HEK293 (cell line): Measurements from ENCODE around the gene SYNE2.

Experiments used
- CTCF ChIA-PET: fragments of 350-600 bp; formaldehyde crosslinking; extraction: SDS; loops from one replicate; lab custom pipeline; 2021; ENCODE audit warnings: antibody characterized with exemption; lab: Yijun Ruan, JAX
- POLR2A ChIA-PET: fragments of 300-600 bp; formaldehyde crosslinking; extraction: SDS; loops from one replicate; lab custom pipeline; 2020; ENCODE audit warnings: antibody characterized with exemption, inconsistent platforms; lab: Yijun Ruan, JAX
- H3K27ac ChIP-seq: fragments of 200-500 bp; sonication (Bioruptor generic); 2 replicates; pipeline ENCODE4 v1.5.1; 2014; ENCODE audit warnings: low read depth, low read length, control low read depth, inconsistent platforms; ENCODE audit errors: extremely low read depth
- H3K36me3 ChIP-seq, 2 experiments: fragments of 200-500 bp in 1 of 2; sonication (Bioruptor generic) in 1 of 2; 1 replicate in 1 of 2; 2 replicates in 1 of 2; pipeline ENCODE4 v1.5.1; 2014 to 2017; ENCODE audit warnings: inconsistent platforms in 2 of 2, low read length in 2 of 2; ENCODE audit not compliant: control insufficient read depth in 2 of 2, insufficient read depth in 1 of 2
- H3K4me1 ChIP-seq: fragments of 200-500 bp; sonication (Bioruptor generic); 2 replicates; pipeline ENCODE4 v1.5.1; 2014; ENCODE audit warnings: mild to moderate bottlenecking, low read length, inconsistent platforms; ENCODE audit not compliant: control insufficient read depth, insufficient read depth
- H3K4me3 ChIP-seq: 2 replicates; pipeline ENCODE4 v1.5.1; 2011; ENCODE audit warnings: low read depth, mild to moderate bottlenecking, control low read depth, low read length, moderate library complexity
- H3K9me3 ChIP-seq: fragments of 200-500 bp; sonication (Bioruptor generic); 2 replicates; pipeline ENCODE4 v1.5.1; 2014; ENCODE audit warnings: low read depth, low read length, inconsistent platforms; ENCODE audit not compliant: control insufficient read depth, insufficient read depth
- AEBP2 ChIP-seq: fragments of 450-650 bp; formaldehyde crosslinking; IDR thresholded peaks from 2 replicates; pipeline ENCODE4 v1.5.1; 2016; ENCODE audit warnings: missing biosample characterization, missing genetic modification characterization, borderline replicate concordance
- BCL11B ChIP-seq: fragments of 450-650 bp; formaldehyde crosslinking; IDR thresholded peaks from 2 replicates; pipeline ENCODE4 v1.5.1; 2016; ENCODE audit warnings: low read depth, missing biosample characterization, missing genetic modification characterization
- HOXC10 ChIP-seq: sonication (generic); formaldehyde crosslinking; IDR thresholded peaks from 2 replicates; pipeline ENCODE4 v1.8.1; 2023; ENCODE audit warnings: mild to moderate bottlenecking, missing genetic modification reagents
- PRDM6 ChIP-seq: fragments of 450-650 bp; formaldehyde crosslinking; IDR thresholded peaks from 2 replicates; pipeline ENCODE4 v1.5.1; 2017; ENCODE audit warnings: missing biosample characterization, missing genetic modification characterization
- TCF7L2 ChIP-seq: IDR thresholded peaks from 2 replicates; pipeline ENCODE4 v1.6.1; 2011; ENCODE audit warnings: low read depth, mild to moderate bottlenecking, inconsistent platforms, low read length, moderate library complexity, borderline replicate concordance
- YY2 ChIP-seq: fragments of 450-650 bp; formaldehyde crosslinking; IDR thresholded peaks from 2 replicates; pipeline ENCODE4 v1.5.1; 2016; ENCODE audit warnings: missing biosample characterization, missing genetic modification characterization
- ZFP37 ChIP-seq: fragments of 450-650 bp; formaldehyde crosslinking; IDR thresholded peaks from 2 replicates; pipeline ENCODE4 v1.5.1; 2016; ENCODE audit warnings: missing biosample characterization, missing genetic modification characterization
- ZFP69B ChIP-seq: fragments of 450-650 bp; formaldehyde crosslinking; IDR thresholded peaks from 2 replicates; pipeline ENCODE4 v1.5.1; 2016; ENCODE audit warnings: missing biosample characterization, missing genetic modification characterization
- ZNF175 ChIP-seq: fragments of 450-650 bp; formaldehyde crosslinking; IDR thresholded peaks from 2 replicates; pipeline ENCODE4 v1.5.1; 2016; ENCODE audit warnings: missing biosample characterization, missing genetic modification characterization
- ZNF292 ChIP-seq: fragments of 450-650 bp; formaldehyde crosslinking; IDR thresholded peaks from 2 replicates; pipeline ENCODE4 v1.5.1; 2016; ENCODE audit warnings: low read depth, missing biosample characterization, missing genetic modification characterization, borderline replicate concordance
- ZNF391 ChIP-seq: fragments of 450-650 bp; formaldehyde crosslinking; IDR thresholded peaks from 2 replicates; pipeline ENCODE4 v1.5.1; 2016; ENCODE audit warnings: low read depth, missing biosample characterization, missing genetic modification characterization, borderline replicate concordance
- ZNF394 ChIP-seq: fragments of 450-650 bp; formaldehyde crosslinking; IDR thresholded peaks from 2 replicates; pipeline ENCODE4 v1.5.1; 2016; ENCODE audit warnings: missing biosample characterization, missing genetic modification characterization, mild to moderate bottlenecking, moderate library complexity, borderline replicate concordance
- ZNF585B ChIP-seq: fragments of 450-650 bp; formaldehyde crosslinking; IDR thresholded peaks from 2 replicates; pipeline ENCODE4 v1.5.1; 2016; ENCODE audit warnings: missing biosample characterization, missing genetic modification characterization
- ZNF621 ChIP-seq: fragments of 450-650 bp; formaldehyde crosslinking; IDR thresholded peaks from 2 replicates; pipeline ENCODE4 v1.5.1; 2017; ENCODE audit warnings: missing biosample characterization, missing genetic modification characterization
- TF ChIP-seq, protein P1 (sequence below): fragments of 450-650 bp; formaldehyde crosslinking; IDR thresholded peaks from 2 replicates; pipeline ENCODE4 v1.5.1; 2016; ENCODE audit warnings: missing biosample characterization, missing genetic modification characterization, borderline replicate concordance
- TF ChIP-seq, protein P2 (sequence below): fragments of 450-650 bp; formaldehyde crosslinking; IDR thresholded peaks from 2 replicates; pipeline ENCODE4 v1.5.1; 2016; ENCODE audit warnings: missing biosample characterization, missing genetic modification characterization
- TF ChIP-seq, protein P3 (sequence below): fragments of 450-650 bp; formaldehyde crosslinking; IDR thresholded peaks from 2 replicates; pipeline ENCODE4 v1.5.1; 2016; ENCODE audit warnings: missing biosample characterization, missing genetic modification characterization

The SYNE2 gene

DNA sequence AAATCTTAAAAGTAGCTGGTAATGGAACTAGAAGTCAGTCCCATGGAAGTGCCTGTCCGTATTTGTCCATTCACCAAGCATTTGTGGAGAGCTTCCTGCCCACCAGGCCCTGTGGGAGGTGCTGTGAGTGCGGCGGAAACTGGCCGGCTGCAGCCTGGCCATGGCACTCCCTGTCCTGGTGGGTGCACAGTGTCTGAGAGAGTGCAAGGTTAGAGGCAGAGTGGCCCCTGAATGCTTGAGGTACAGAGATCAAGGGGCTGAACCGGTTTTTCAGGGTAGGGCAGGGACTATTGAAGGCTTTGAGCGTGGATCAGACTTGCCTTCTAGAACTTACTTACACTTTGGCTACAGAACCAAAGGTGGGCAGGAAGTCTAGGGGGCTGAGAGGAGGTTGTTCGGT is 348.5 kb downstream of the SYNE2 start:
- TF ChIP-seq BCL11B (tag by site-specific recombination) (no peak), ZFP69B (no peak), PRDM6 (tag by site-specific recombination) (no peak), ZNF394 (no peak), ZNF585B (tag by site-specific recombination) (no peak), ZNF292 (tag by site-specific recombination) (no peak), AEBP2 (tag by site-specific recombination) (no peak), ZNF621 (no peak), YY2 (tag by site-specific recombination) (no peak), ZFP37 (tag by site-specific recombination) (no peak)
- TF ChIP-seq, protein P1, sequence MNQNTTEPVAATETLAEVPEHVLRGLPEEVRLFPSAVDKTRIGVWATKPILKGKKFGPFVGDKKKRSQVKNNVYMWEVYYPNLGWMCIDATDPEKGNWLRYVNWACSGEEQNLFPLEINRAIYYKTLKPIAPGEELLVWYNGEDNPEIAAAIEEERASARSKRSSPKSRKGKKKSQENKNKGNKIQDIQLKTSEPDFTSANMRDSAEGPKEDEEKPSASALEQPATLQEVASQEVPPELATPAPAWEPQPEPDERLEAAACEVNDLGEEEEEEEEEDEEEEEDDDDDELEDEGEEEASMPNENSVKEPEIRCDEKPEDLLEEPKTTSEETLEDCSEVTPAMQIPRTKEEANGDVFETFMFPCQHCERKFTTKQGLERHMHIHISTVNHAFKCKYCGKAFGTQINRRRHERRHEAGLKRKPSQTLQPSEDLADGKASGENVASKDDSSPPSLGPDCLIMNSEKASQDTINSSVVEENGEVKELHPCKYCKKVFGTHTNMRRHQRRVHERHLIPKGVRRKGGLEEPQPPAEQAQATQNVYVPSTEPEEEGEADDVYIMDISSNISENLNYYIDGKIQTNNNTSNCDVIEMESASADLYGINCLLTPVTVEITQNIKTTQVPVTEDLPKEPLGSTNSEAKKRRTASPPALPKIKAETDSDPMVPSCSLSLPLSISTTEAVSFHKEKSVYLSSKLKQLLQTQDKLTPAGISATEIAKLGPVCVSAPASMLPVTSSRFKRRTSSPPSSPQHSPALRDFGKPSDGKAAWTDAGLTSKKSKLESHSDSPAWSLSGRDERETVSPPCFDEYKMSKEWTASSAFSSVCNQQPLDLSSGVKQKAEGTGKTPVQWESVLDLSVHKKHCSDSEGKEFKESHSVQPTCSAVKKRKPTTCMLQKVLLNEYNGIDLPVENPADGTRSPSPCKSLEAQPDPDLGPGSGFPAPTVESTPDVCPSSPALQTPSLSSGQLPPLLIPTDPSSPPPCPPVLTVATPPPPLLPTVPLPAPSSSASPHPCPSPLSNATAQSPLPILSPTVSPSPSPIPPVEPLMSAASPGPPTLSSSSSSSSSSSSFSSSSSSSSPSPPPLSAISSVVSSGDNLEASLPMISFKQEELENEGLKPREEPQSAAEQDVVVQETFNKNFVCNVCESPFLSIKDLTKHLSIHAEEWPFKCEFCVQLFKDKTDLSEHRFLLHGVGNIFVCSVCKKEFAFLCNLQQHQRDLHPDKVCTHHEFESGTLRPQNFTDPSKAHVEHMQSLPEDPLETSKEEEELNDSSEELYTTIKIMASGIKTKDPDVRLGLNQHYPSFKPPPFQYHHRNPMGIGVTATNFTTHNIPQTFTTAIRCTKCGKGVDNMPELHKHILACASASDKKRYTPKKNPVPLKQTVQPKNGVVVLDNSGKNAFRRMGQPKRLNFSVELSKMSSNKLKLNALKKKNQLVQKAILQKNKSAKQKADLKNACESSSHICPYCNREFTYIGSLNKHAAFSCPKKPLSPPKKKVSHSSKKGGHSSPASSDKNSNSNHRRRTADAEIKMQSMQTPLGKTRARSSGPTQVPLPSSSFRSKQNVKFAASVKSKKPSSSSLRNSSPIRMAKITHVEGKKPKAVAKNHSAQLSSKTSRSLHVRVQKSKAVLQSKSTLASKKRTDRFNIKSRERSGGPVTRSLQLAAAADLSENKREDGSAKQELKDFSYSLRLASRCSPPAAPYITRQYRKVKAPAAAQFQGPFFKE (tag by site-specific recombination): no peak
- TF ChIP-seq, protein P2, sequence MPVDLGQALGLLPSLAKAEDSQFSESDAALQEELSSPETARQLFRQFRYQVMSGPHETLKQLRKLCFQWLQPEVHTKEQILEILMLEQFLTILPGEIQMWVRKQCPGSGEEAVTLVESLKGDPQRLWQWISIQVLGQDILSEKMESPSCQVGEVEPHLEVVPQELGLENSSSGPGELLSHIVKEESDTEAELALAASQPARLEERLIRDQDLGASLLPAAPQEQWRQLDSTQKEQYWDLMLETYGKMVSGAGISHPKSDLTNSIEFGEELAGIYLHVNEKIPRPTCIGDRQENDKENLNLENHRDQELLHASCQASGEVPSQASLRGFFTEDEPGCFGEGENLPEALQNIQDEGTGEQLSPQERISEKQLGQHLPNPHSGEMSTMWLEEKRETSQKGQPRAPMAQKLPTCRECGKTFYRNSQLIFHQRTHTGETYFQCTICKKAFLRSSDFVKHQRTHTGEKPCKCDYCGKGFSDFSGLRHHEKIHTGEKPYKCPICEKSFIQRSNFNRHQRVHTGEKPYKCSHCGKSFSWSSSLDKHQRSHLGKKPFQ (tag by site-specific recombination): no peak
- TF ChIP-seq, all 188 proteins: peak for 0
- H3K36me3 ChIP-seq: no peaks in the 10 kb centered on the region
- ChIA-PET POLR2A (no interaction called here), CTCF (interaction anchor here (0.5 kb wide), 1 partner anchor 361 kb away, joined by 4 read pairs; no protein-coding TSS in a partner anchor)
- peaks cover 4% of the 10 kb centered on the region; the same call in 1 of the 2 replicates for H3K4me1 ChIP-seq
- H3K9me3 ChIP-seq: no peaks in the 10 kb centered on the region
- no peak overlapping the region for H3K27ac ChIP-seq
- H3K4me3 ChIP-seq: no peak overlapping the region

GRCh38 chr14:64201921-64202545 is 349.2 kb downstream of the SYNE2 start:
- Histone ChIP-seq H3K4me1 (peaks cover 4% of the 10 kb centered on the region; the same call in 1 of the 2 replicates), H3K9me3 (no peaks in the 10 kb centered on the region), H3K27ac (no peak overlapping the region), H3K36me3 (no peaks in the 10 kb centered on the region; a peak in 1 of 3 replicates), H3K4me3 (no peak overlapping the region)
- TF ChIP-seq ZNF391 (tag by site-specific recombination) (no peak), TCF7L2 (no peak), HOXC10 (no peak), ZNF175 (tag by site-specific recombination) (no peak)
- TF ChIP-seq, protein P3, sequence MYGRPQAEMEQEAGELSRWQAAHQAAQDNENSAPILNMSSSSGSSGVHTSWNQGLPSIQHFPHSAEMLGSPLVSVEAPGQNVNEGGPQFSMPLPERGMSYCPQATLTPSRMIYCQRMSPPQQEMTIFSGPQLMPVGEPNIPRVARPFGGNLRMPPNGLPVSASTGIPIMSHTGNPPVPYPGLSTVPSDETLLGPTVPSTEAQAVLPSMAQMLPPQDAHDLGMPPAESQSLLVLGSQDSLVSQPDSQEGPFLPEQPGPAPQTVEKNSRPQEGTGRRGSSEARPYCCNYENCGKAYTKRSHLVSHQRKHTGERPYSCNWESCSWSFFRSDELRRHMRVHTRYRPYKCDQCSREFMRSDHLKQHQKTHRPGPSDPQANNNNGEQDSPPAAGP (tag by site-specific recombination): no peak
- TF ChIP-seq, all 188 proteins: peak for 0
- ChIA-PET POLR2A (no interaction called here), CTCF (no interaction called here)
